ENCODE data around the gene SEMA5A. TPM values are rescaled to one million over a fixed set of nuclear protein-coding genes. Genes with fewer than 3 reads are reported as not detected.

SEMA5A gene
- total RNA-seq, 6 experiments from 2014 or later = 3.1 to 12.6 (median 5.7) TPM

DNA sequence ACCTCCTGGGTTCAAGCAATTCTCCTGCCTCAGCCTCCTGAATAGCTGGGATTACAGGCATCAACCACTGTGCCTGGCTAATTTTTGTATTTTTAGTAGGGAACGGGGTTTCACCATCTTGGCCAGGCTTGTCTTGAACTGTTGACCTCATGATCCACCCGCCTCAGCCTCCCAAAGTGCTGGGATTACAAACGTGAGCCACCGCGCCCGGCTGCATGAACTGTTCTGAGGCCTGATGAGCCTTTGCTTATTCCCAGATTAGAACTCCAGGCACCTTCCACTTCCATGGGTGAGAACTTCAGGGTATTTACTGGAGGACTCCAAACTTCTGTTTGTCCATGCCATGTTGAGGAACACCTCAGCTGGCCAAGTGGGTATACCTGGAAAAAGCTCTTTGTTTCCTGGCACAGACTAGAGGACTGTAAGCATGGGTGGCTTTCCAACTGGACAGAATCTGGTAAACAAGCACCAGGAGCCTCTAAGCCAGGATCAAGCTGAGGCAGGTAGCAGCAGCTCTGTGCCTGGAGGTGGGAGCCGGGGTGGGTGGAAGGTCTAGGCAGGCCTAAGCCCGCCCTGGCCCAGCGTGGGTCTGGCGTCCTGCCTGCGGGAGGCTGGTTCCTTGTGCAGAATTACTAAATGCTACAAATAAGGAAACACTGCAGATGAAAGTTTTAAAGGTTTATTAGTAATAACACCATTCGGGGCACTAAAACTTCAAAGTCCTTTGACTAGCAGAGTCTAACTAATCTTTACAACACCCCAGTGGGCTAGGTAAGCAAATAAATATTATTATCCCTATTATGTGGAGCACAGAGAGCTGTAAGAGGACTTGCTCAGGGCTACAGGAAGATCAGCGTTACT lies 78.4 kb downstream of the SEMA5A start:
- ATAC-seq (peak in 2 of 4 donors; percentile 14 to 53), DNase-seq (no peak)
- 69% methylated on average over 6 of the region's 13 CpGs for whole genome bisulfite sequencing (ENCODE audit: insufficient coverage, low coverage, low lambda C conversion rate, missing lambda C conversion rate)
- Histone ChIP-seq H3K4me3 (no peak overlapping the region), H3K9me3 (no peaks in the 10 kb centered on the region), H3K4me1 (no peaks in the 10 kb centered on the region), H3K27me3 (no peaks in the 10 kb centered on the region), H3K36me3 (no peaks in the 10 kb centered on the region), H3K27ac (no peak overlapping the region)
- intact Hi-C loops (cut with DNase I) = no loop called here
- TF ChIP-seq, protein P1, sequence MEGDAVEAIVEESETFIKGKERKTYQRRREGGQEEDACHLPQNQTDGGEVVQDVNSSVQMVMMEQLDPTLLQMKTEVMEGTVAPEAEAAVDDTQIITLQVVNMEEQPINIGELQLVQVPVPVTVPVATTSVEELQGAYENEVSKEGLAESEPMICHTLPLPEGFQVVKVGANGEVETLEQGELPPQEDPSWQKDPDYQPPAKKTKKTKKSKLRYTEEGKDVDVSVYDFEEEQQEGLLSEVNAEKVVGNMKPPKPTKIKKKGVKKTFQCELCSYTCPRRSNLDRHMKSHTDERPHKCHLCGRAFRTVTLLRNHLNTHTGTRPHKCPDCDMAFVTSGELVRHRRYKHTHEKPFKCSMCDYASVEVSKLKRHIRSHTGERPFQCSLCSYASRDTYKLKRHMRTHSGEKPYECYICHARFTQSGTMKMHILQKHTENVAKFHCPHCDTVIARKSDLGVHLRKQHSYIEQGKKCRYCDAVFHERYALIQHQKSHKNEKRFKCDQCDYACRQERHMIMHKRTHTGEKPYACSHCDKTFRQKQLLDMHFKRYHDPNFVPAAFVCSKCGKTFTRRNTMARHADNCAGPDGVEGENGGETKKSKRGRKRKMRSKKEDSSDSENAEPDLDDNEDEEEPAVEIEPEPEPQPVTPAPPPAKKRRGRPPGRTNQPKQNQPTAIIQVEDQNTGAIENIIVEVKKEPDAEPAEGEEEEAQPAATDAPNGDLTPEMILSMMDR (IDR thresholded peaks at IDR 0.05) = no peak
- TF ChIP-seq POLR2A (IDR thresholded peaks at IDR 0.05) = no peak

DNA sequence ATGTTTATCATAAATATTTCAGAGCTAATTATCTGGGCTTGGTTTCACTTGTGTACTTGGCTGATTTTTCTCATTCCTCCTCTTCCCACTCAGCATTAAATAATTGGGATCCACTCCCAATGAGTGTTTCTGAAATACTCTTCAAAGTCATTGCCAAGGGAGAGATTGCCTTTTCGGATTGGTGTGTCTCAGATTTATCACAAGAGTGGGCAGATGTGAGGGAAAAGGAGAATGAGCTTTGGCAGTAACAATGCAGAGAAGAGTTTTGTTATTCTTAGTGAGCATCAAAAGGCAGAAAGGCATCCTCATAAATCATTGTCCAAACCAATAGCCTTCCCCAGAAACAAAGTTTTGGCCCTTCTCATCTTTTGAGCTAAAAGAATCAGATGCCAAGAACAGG lies 79.2 kb downstream of the SEMA5A start:
- no peak for DNase-seq
- no peaks in the 10 kb centered on the region for H3K36me3 ChIP-seq
- no peak overlapping the region for H3K4me3 ChIP-seq

DNA sequence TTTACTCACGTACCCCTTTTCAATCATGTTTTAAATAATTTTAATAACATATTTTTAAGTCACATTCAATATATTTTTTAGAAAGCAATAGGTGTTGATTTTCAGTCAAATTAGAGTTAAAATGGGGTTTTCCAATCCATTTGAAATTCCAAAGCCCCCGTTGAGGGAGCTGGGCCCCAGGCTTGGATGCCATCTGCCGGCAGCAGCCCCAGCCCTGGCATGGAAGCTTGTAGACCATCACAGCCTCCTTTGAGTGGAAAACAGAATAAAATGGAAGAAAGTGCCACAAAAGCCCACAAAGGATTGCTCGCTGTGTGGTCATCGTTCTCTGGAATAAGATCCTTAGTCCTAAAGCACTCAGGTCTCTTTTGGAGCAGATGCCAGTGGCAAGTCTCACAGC lies 81.4 kb downstream of the SEMA5A start:
- Histone ChIP-seq H3K4me1 (peaks cover 0 to 5% (median 2%) of the 10 kb centered on the region in 4 donors), H3K4me3 (no peak overlapping the region), H3K9me3 (no peaks in the 10 kb centered on the region), H3K27ac (no peak overlapping the region), H3K36me3 (no peaks in the 10 kb centered on the region), H3K27me3 (no peaks in the 10 kb centered on the region)
- no peak for DNase-seq
- intact Hi-C loops (cut with DNase I) = no loop called here
- WGBS (ENCODE audit: insufficient coverage, low coverage, low lambda C conversion rate, missing lambda C conversion rate) = 78% methylated on average over 3 of the region's 5 CpGs
- no peak for ATAC-seq
- no peak for TF ChIP-seq POLR2A (IDR thresholded peaks at IDR 0.05)
- TF ChIP-seq, protein P1 (IDR thresholded peaks at IDR 0.05) = no peak

More for the DNA sequence above, 79.2 kb downstream of the SEMA5A start:
- no peak for TF ChIP-seq POLR2A (IDR thresholded peaks at IDR 0.05)
- TF ChIP-seq, protein P1 (IDR thresholded peaks at IDR 0.05) = no peak
- 47% methylated on average over 1 of the region's 1 CpG for WGBS (ENCODE audit: insufficient coverage, low coverage, low lambda C conversion rate, missing lambda C conversion rate)
- no peaks in the 10 kb centered on the region for H3K4me1 ChIP-seq
- no peaks in the 10 kb centered on the region for H3K9me3 ChIP-seq
- H3K27me3 ChIP-seq = no peaks in the 10 kb centered on the region
- H3K27ac ChIP-seq = no peak overlapping the region
- intact Hi-C loops (cut with DNase I) = no loop called here
- no peak for ATAC-seq

DNA sequence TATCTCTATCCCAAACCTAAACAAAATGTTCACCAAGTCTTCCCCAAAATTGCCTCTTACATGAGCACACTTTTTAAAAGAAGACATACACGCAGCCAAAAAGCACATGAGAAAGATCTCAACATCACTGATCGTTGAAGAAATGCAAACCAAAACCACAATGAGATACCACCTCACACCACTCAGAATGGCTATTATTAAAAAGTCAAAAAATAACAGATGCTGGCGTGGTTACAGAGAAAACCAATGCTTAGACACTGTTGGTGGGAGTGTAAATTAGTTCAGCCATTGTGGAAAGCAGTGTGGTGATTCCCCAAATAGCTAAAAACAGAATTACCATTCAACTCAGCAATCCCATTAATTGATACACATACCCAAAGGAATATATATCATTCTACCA lies 83.8 kb downstream of the SEMA5A start:
- ATAC-seq = no peak
- H3K36me3 ChIP-seq = no peaks in the 10 kb centered on the region
- H3K4me3 ChIP-seq = no peak overlapping the region
- peaks cover 0 to 5% (median 2%) of the 10 kb centered on the region in 4 donors for H3K4me1 ChIP-seq
- no peak for DNase-seq
- 87% methylated on average over 3 of the region's 3 CpGs for WGBS (ENCODE audit: insufficient coverage, low coverage, low lambda C conversion rate, missing lambda C conversion rate)
- H3K27ac ChIP-seq = no peak overlapping the region
- intact Hi-C loops (cut with DNase I) = no loop called here
- no peaks in the 10 kb centered on the region for H3K9me3 ChIP-seq
- no peak for TF ChIP-seq POLR2A (IDR thresholded peaks at IDR 0.05)
- TF ChIP-seq, protein P1 (IDR thresholded peaks at IDR 0.05) = no peak
- no peaks in the 10 kb centered on the region for H3K27me3 ChIP-seq
